RWPE1 (cell line): ENCODE results near the gene GRID1.

Source experiments
- CTCF ChIA-PET: fragments of 350-600 bp; sonication (Branson Sonifier 250); formaldehyde crosslinking; extraction: SDS; loops from one replicate; lab custom pipeline; 2021; lab: Yijun Ruan, JAX
- POLR2A ChIA-PET: fragments of 400-600 bp; formaldehyde crosslinking; extraction: SDS; loops from one replicate; lab custom pipeline; 2020; ENCODE audit warnings: antibody characterized with exemption; ENCODE audit not compliant: low non-redundant PET; lab: Yijun Ruan, JAX
- DNase-seq: peaks from one replicate; pipeline ENCODE4 v3.0.0; 2012; ENCODE audit warnings: low spot score
- H3K27ac ChIP-seq: fragments of 450-650 bp; 2 replicates; pipeline ENCODE4 v1.5.1; 2017
- TF ChIP-seq, protein P1 (sequence below): fragments of 450-650 bp; conservative IDR thresholded peaks from 2 replicates; pipeline ENCODE4 v1.5.1; 2017; ENCODE audit warnings: low read depth, mild to moderate bottlenecking

GRID1 gene

DNA sequence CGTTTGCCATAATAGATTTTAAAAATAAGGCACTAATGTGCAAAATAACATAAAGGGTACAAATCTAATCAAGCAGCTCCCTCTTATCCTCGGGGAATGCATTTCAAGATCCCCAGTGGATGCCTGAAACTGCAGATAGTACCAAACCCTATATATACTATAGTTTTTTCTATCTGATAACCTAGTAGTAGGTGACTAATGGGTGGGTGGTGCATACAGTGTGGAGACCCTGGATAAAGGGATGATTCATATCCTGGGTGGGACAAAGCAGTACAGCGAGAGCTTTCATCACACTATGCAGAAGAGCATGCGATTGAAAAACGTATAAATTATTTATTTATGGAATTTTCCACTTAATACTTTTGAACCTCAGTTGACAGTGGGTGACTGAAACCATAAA lies 464.5 kb downstream of the GRID1 start:
- POLR2A ChIA-PET: no interaction called here
- TF ChIP-seq, protein P1, sequence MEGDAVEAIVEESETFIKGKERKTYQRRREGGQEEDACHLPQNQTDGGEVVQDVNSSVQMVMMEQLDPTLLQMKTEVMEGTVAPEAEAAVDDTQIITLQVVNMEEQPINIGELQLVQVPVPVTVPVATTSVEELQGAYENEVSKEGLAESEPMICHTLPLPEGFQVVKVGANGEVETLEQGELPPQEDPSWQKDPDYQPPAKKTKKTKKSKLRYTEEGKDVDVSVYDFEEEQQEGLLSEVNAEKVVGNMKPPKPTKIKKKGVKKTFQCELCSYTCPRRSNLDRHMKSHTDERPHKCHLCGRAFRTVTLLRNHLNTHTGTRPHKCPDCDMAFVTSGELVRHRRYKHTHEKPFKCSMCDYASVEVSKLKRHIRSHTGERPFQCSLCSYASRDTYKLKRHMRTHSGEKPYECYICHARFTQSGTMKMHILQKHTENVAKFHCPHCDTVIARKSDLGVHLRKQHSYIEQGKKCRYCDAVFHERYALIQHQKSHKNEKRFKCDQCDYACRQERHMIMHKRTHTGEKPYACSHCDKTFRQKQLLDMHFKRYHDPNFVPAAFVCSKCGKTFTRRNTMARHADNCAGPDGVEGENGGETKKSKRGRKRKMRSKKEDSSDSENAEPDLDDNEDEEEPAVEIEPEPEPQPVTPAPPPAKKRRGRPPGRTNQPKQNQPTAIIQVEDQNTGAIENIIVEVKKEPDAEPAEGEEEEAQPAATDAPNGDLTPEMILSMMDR: no peak
- no peak overlapping the region for H3K27ac ChIP-seq
- DNase-seq: no peak
- CTCF ChIA-PET: interaction anchor here (0.5 to 0.7 kb wide), 2 partner anchors 40 to 352 kb away, joined by 3 to 4 read pairs; no protein-coding TSS in a partner anchor

DNA sequence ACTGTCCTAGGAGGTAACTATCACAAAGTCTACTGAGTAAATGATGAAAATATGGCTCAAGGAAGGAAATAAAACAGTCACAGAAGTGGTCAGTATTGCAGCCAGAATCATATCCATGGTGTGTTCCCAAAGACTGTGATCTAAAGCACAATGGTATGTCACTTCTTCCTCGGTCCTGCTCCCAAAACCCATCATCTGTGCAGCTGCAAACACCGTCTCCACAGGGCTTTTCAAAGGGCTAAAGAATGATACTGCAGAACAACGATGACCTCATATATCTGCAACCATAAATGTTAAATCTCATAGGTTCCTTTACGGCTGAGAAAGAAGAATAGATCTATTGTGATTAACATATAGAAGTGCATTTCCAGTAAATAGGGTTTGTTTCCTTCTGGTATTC lies 465.0 kb downstream of the GRID1 start:
- no peak overlapping the region for H3K27ac ChIP-seq
- CTCF ChIA-PET: interaction anchor here (0.5 to 0.7 kb wide), 2 partner anchors 40 to 352 kb away, joined by 3 to 4 read pairs; no protein-coding TSS in a partner anchor
- DNase-seq: no peak
- TF ChIP-seq, protein P1: no peak
- POLR2A ChIA-PET: no interaction called here

DNA sequence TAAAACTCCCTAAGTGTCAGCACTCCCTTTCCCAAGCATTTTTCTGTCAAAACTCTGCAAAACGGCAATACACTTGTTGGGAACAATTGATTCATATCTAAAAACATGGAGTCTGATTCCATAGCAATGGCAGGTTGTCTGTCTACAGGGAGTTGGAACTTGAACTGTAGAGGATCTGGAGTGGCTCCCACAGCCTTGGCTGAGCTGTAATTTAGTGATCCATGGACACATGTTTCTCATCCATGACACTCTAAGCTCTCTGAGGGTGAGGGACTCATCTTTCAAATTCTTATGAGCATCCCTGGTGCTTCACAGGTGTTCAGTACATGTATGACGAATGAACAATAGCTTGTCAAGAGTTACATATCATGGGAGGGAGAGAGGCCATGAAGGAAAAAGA lies 466.1 kb downstream of the GRID1 start:
- TF ChIP-seq, protein P1: no peak
- POLR2A ChIA-PET: no interaction called here
- H3K27ac ChIP-seq: no peak overlapping the region
- no peak for DNase-seq
- CTCF ChIA-PET: interaction anchor here (0.6 to 0.7 kb wide), 2 partner anchors 238 to 747 kb away, joined by 3 read pairs; no protein-coding TSS in a partner anchor

DNA sequence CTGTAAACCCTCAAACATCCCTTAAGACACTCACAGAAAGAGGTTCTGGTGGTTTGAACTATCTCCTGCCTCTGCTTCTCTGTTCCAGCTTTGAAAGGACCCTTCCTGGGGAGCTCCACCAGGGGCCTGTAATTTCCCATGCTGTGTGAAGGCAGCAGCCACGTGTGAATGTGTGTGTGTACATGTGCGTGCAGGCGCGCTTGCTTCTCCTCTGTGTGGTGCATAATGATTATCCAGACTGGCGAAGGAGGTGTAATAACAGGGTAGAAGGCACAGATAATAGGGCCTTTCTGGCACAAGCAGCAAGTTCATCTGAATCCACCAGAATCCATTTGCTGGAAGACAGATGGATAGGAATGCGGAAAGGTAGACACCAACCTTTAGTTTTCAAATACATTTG lies 466.5 kb downstream of the GRID1 start:
- TF ChIP-seq, protein P1: no peak
- no peak for DNase-seq
- ChIA-PET CTCF (interaction anchor here (0.6 kb wide), 1 partner anchor 747 kb away, joined by 3 read pairs; no protein-coding TSS in a partner anchor), POLR2A (no interaction called here)
- H3K27ac ChIP-seq: no peak overlapping the region

DNA sequence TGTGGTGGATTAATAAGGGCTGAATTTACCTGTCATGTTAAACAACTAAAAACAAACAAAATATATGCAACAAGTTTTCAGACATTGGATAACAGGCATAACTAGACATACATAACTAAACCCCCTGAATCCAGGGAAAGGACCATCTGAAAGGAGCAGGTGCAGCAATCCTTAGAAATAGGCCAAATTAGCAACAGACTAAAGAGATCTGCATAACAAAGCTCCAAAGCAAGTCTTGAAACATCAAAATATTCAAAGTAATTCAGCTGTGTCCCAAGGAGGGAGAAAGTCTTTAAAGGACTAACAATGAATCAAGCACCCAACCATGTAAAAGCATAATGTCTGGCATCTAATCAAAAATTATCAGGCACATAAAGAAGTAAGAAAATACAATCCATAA lies 475.1 kb downstream of the GRID1 start:
- DNase-seq: no peak
- ChIA-PET POLR2A (no interaction called here), CTCF (no interaction called here)
- H3K27ac ChIP-seq: no peak overlapping the region
- TF ChIP-seq, protein P1: no peak

DNA sequence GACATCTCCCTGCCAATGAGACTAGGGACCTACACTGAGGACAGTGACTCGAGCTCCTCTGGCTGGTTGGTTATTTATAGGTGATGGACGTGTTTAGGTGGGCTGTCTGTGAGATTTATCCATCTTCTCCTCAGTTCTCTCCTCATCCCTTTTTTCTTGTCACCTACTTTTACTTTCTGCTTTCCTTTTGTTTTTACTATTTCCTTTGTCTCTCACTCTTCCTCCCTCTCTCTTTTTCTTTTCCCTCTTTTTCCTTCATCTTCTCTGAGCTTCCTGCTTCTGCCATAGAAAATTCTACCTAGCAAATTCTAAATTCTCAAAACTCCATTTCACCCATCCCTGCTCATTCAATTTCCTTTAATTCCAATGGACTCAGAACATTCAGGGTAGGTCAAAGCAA lies 478.0 kb downstream of the GRID1 start:
- no peak for DNase-seq
- ChIA-PET CTCF (interaction anchor here (0.6 kb wide), 1 partner anchor 923 kb away, joined by 3 read pairs; no protein-coding TSS in a partner anchor), POLR2A (no interaction called here)
- TF ChIP-seq, protein P1: no peak
- no peak overlapping the region for H3K27ac ChIP-seq
